NCI-H2107 treated with DMSO at 0.1 percent for 48 hours (cell line): ENCODE measurements around the gene SLC29A4.
"Not testable (repeated sequence)": the region's sequence is repeated elsewhere in the genome, so short reads cannot be mapped to it uniquely, and the experiment has no call there.

Experiments
- DNase-seq: peaks from one replicate; lab custom pipeline; 2025; ENCODE audit not compliant: unreplicated experiment; lab: John Stamatoyannopoulos, UW

Gene SLC29A4

DNA sequence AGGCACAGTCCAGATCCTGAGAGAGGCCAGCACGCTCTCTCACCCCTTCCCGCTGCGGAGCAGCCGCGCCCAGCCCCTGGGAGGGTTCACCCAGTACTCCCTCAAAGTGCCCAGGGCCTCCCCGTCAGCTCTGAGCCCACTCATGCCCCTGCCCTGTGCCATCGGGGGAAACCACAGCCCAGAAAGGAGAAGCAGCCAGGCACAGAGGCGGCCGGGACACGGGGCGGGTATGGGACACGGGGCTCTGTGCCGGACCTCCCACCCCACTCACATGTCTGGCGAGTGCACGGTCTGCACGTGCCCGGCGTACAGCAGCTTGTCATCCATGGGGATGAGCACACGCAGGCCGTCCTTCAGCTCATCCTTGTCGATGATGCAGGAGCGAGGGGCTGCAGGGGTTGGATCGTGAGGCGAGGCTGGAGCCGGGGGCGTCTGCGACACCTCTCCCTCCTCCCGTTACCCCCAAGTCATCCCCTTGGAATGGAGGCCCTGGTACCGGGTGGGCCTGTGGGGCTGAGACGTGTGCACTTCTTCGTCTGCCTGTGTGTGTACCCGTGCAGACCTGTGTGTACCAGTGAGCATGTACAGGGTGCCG is 38.2 kb downstream of the SLC29A4 start:
- DNase-seq = no peak

DNA sequence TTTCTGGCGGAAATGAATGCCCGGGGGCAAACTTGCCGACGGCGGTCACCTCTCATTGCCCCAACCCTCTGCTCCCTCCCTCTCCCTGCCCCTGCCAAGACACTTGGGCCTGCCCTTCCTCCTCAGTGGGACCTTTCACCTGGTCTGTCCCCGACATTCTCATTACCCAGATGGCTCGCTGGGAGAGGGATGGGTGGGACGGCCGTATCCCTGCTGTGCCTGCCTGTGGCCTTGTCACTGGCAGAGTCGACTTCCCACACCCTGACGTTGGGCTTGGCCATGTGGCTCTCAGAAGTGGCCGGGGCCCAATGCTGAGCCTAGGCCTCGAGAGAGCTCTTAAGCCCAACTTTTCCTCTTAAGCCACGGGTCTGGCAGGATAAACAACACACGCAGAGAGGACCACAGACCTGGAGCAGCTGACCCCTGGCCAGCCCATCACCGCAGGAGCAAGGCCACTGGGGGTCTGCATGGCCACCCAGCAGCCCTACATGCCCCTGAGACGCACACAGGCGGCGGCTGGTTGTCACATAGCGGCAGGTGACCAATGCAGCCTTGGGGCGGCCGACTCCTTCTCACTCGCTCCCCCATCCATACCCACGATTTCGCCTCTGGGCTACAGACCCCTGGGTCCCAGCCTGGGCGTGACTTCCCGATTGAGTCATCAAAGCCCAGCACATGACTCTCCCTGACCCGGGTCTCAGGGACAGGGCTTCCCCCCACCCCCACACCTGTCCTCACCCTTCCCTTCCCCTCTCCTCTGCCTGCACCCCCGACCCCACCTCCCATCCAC is 40.1 kb downstream of the SLC29A4 start:
- no peak for DNase-seq

DNA sequence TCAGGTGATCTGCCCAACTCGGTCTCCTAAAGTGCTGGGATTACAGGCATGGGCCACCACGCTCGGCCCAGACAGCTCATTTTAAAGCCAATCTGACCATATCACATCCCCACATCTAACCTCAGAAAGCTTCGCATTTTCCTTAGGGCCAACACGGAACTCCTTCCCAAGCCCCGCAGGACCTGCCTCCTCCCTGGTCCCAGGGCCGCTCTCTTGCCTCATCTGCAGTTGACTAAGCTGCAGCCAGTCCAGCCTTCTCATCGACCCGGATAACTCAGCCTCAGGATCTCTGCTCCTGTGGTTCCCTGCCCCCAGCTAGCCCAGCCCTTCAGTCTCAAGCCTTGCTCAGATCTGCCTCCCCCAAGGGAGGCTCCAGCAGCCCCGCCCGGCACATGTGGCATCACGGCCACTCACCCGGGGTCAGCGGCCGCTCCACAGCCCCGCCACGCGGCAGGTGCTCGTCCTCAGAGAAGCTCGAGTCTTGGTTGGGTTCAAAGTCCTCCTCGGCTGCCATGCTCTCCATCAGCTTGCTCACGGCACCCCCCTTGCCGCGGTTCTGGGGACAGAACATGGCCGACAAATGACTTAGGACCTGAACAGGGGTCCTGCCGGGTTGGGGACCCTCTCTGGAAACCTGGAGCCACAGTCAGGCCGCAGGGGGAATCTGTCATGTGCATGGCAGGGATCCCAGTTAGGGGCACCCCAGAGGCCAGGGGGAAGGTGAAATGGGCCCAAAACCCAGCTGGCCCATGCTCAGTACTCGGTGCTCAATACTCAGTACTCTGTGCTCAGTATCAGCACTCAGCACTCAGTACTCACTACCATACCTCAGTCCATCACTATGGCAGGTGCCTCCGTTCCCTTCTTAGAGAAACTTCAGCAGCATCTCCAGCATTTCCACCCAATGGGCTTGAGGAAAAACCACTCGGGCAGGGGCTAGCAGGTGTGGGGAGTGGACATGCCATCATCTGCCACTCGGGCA is 41.3 kb downstream of the SLC29A4 start:
- DNase-seq = not testable (repeated sequence)

DNA sequence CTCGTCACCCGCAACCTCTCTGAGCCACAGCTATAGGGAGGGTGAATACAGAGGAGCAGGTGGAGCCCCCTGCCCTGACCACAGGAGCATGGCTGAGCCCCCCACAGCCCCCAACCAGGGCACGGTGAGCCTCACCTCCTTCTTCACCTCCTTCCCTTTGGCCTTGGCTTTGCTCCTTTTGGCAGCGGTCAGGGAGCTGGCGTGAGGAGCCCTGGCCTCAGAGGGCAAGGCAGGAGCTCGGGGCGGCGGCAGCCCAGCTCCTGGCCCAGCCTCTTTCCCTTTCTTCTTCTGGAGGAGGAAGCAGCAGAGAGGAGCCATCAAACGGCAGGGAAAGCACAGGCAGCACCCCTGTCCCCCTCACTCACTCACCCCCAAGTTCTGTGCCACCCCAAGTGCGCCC is 42.2 kb downstream of the SLC29A4 start:
- no peak for DNase-seq

DNA sequence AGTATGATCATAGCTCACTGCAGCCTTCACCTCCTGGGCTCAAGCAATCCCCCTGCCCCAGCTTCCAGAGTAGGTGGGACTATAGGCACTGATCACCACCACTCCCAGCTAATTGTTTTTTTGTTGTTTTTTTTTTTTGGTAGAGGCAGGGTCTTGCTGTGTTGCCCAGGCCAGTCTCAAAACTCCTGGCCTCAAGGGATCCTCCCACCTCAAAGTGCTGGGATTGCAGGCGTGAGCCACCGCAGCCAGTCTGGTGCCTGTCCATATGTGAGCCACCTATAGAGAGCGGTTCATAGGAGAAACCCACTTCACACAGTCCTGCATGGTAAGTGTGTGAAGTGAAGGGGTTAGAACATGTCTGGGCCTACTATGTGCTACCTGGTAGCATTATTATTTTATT is 47.5 kb downstream of the SLC29A4 start:
- DNase-seq = no peak

DNA sequence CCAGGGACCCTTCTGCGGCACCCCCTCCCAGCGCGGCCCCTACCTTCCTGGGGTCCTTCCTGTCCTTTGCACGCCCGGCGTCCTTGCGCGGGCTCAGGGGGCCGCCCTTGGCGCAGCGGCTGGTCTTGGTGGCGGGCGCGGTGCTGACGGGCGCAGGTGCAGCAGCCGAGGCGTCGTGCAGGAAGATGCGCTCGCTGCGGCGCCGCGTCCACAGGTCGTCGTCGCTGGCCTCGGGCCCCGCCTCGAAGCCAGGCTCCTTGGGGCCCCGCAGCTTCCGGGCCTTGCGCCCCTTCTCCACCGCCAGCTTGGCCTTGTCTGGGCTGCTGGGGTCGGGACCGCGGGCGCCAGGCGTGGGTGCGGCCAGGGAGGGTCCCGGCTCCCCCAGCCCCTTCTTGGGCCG is 49.8 kb downstream of the SLC29A4 start:
- DNase-seq = no peak

DNA sequence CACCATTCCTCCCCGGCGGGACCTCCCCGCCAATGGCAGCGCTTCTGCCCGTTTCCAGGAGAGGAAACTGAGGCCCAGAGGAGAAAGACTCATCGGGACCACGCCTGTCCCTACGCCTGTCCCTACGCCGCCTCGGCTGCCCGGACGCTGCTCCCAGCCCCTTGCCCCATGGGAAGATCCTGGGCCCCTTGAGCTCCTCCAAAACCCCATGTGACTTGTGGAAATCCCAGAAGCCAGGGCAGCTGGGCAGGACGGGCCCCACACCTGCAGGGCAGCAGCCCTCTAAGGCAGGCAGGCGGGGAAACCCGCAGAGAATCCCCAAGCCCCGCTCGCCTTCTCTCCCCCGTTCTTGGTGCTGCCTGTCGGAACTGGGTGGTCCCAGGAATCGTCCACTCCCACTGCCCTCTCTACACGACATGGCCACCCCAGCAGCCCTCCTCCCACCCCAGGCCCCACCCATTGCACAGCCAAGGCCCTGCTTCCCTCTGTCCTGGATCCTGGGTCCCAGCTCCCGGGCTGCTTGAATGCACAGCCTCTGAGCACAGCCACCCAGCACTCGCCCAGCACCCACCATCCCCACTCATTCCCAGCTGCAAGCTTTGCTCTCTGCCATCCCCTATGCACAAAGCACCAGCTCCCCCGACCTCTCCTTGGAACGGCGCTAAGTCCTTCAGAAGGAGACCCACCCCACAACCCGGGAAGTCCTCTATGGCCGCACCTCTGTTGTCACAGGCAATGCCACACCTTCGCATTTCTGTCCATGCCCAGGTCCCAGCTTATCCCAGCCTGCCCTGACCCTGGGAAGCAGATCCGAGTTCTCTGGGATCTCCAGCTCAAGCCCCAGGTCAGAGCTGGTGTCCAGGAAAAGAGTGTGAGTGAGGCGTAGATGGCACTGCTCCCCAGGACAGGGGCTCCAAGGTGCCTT is 50.6 kb downstream of the SLC29A4 start:
- no peak for DNase-seq

DNA sequence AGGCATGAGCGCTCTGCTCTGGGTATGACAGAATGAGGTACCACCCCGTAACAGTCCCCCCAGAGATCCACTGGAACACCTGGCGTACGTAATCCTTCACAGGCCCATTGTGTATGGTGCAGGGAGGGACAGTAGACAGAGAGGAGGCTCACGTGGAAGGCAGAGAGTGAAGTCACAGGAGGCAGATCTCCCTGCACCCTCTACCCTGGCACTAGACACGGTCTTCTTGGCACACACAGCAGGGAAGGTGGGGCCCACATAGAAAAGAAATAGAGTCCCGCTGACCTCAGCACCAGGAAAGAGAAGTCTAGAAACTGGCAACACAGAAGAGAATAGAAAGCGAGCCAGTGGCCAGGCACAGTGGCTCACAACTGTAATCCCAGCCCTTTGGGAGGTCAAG is 51.9 kb downstream of the SLC29A4 start:
- no peak for DNase-seq

DNA sequence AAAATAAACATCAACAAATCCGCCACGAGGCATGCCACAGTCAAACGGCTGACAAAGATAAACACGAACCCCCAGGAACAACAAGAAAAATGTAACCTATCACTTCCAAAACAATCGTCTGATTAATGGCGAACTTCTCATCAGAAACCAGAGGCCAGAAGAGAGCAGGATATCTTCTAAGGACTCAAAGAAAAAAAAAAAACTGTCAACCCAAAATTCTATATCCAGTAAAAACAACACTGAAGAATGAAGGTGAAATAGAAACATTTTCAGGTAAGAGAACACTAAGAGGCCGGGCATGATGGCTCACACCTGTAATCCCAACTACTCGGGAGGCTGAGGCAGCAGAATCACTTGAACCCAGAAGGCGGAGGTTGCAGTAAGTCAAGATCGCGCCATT is 54.3 kb downstream of the SLC29A4 start:
- DNase-seq = no peak

DNA sequence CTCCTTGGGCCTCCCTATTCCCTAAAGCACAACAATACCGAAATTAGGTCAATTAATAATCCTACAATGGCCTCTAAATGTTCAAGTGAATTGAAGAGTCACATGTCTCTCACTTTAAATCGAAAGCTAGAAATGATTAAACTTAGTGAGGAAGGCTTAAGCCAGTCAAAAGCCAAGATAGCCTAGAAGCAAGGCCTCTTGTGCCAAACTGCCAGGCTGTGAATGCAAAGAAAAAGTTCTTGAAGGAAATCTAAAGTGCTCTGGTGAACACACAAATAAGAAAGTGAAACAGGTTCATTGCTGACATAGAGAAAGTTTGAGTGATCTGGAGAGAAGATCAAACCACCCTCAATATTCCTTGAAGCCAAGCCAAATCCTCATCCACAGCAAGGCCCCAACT is 57.2 kb downstream of the SLC29A4 start:
- DNase-seq = no peak

DNA sequence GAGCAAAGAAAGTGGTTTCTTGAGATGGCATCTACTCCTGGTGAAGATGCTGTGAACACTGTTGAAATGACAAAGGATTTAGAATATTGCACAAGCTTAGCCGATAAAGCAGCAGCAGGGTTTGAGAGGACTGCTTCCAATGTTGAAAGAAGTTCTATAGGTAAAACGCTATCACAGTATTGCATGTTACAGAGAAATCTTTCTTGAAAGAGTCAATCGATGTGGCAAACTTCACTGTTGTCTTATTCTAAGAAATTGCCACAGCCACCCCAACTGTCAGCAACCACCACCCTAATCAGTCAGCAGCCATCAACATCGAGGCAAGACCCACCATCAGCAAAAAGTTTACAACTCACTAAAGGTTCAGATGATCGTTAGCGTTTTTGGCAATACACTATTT is 59.9 kb downstream of the SLC29A4 start:
- no peak for DNase-seq

DNA sequence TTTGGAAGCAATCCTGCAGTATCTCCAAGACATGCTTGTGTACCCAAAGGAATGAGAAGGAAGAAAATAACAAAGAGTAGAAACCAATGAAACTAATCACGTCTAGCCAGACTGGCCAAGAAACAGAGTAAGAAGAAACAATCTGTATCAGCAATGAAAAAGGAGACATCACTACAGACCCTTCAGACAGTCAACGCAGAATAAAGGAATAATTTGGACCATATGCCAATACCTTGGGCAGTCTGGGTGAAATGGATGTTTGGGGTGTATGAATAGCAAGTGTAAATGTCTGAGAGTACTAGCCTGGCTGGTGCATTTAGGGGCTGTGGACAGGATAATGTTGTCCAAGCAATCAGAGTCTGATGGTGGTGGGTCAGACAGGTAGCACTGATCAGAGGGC is 61.1 kb downstream of the SLC29A4 start:
- no peak for DNase-seq

DNA sequence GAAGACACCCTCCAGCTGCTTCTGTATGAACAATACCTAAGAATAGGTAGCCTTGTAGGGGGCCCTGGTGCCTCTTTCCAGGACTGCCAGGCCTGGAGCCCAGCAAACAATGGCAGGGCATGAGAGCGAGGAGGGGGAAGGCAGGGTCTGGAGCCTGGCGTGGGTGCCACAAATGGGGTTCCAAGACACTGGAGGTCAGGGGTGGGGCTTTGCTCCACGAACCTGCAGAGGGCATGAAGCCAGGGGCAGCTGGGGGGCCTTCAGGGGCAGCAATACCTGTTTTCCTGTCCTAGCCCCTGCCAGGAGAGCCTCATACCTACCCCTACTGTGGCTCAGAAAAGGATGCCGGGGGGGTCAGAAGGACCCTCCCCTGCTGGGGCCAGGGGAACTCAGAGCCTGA is 61.6 kb downstream of the SLC29A4 start:
- DNase-seq = no peak

DNA sequence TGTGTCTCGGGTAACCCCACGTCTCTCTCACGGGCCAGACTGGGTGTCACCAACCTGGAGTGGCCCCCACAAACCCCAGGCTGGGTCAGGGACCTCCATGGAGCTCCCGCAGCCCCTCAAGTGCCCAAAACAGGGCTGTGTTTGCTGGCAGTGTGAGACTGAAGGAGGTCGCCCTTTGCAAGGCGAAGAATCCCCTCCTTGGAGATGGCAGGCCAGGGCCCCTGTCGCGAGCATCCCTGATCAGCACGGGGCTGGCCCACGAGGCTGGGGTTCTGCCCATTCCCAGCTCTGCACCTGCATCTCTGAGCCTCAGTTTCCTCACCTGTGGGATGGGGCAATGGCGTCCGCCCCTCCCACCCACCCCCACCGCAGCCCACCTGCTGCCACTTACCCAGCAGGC is 62.4 kb downstream of the SLC29A4 start:
- DNase-seq = no peak

DNA sequence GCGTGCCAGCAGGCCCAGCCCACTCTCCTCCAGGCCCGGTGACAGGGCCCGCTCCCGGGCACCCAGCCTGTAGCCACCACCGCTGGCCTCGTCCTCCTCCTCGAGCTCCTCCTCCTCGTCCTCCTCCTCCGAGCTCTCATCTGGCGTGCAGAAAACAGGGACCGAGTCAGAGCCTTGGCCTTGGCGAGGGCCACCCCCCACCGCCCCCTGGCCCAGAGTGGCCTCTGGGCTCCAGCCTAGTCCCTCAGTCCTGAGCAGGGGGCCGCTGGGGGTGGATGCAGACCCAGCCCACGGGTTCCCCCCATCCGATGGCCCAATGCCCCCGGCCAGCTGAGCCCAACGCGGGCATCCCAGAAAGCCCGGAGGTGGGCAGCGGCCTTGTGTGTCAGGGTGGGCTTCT is 62.9 kb downstream of the SLC29A4 start:
- DNase-seq = no peak

DNA sequence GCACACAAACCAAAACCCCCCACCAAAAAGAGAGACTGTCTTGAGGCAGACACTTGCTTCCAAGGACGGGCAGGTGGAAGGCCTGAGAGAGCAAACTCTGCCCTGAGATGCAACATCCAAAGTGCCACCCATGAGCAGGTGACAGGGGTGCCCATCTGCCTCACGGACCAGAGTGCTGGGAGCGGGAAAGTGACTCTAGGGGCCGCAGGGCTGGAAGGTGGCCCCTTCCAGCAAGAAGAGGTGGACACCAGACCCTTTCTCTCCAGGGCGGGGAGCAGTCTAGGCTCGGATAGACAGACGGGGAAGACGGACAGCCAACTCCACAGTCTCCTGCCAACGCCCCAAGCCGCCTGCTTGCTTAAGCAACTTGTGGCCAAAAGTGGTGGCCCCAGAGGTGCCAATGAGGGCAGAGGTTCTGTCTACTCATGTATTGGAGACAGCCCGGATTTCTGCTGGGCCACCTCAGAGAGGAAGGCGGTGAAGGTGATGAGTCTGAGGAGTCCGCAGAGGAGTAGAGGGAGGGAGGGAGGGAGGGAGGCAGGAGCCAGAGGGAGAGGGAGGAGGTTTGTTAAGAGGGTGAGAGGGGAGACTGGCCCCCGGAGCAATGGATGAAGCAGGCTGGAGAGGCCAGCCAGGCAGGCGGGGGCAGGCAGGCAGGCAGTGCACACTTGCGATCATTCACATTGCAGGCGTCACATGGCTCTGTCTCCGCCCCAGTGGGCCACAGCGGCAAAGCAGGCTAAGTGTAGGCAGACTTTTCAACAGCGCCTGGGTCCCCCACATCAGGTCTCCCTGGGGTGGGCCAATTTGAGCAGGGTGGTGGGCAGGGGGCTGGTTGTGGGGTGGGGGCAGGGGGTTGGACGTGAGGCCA is 65.6 kb downstream of the SLC29A4 start:
- no peak for DNase-seq

DNA sequence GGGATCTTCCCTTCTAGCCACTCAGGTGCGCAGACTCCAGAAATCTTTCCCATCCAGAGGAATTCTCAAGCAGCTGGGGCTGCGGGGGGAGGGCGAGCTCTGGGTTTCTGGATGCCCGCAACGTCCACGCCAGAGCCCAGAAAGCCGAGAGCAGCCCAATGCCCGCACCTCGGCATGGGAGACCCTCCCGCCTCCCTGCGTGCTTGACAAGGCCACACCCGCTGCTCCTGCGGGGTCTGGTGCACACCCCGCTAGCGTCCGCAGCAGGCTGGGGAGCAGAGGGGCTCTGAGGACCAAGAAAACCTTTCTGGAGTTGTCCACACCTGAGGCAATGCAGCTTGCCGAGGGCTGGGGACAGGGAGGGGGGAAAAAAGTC is 66.2 kb downstream of the SLC29A4 start:
- DNase-seq = no peak

DNA sequence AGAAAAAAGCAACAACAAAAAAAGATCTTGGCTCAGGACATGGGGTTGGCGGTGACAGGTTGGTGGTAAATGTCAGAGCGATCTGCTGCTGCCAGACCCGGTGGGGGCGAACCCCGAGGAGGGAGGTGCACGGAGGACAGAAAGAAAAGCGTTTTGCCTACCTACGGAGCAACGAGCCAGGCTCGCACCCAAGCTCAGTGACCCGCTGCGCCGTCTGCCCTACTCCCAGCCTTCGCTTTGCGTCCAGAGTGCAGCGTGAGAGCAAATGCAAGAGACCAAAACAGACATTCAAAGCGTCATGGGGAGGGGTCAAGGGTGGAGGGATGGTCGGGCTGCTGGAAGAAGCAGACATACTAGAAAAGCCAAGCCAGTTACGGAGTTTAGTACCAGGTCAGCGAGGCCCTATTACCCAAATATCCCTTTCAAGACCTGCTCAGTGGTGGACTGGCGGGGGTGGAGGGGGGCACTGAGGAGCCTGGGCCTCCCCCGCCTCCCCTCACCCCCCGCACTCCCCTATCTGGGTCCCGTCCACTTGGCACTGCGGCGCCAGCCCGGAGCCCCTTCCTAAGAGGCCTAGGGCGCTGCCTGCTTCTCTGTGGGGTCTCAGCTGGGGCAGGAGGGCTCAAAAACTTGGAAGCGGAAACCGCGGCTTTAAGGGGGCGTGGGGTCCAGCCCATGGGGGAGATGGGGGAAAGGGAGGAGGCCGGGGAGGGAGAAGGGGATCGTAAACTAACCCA is 66.9 kb downstream of the SLC29A4 start:
- no peak for DNase-seq

DNA sequence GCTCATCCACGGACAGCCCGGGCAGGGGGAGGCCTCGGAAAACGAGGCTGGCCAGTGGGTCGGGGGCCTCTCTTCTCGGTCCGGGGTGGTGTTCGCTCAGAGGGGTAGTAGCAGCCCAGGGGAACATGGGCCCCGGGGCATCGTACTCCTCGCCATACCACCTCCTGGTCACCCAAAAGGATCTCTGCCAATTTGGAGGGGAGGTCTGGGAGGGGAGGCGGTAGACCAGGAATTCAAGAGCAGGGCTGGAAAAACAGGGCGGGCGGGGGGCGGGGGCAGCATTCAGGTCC is 67.4 kb downstream of the SLC29A4 start:
- DNase-seq = no peak
